ENCODE measurements around the gene ALOX15B.
A peak's percentile ranks its signal among the peaks of the same experiment; 100 is the strongest.

Gene ALOX15B

GRCh38 chr17:8046306-8046928, 7.6 kb downstream of the ALOX15B start:
- H3K4me1 ChIP-seq (ENCODE audit: control insufficient read depth in 1 of 2, insufficient read depth in 2 of 2, low read length in 2 of 2): no peaks in the 10 kb centered on the region
- no peaks in the 10 kb centered on the region for H3K27me3 ChIP-seq (ENCODE audit: low read depth, low read length)
- no peaks in the 10 kb centered on the region for H3K36me3 ChIP-seq (ENCODE audit: control insufficient read depth in 1 of 2, insufficient read depth in 2 of 2, low read length in 2 of 2)
- no peak overlapping the region for H3K4me3 ChIP-seq (ENCODE audit: low read depth in 1 of 2, low read length in 2 of 2)
- no peak overlapping the region for H3K27ac ChIP-seq (ENCODE audit: low read length)
- H3K9me3 ChIP-seq (ENCODE audit: control insufficient read depth in 1 of 2, low read length in 2 of 2): no peaks in the 10 kb centered on the region

GRCh38 chr17:8046929-8047768, 8.3 kb downstream of the ALOX15B start:
- Histone ChIP-seq H3K27ac (ENCODE audit: low read length) (no peak overlapping the region), H3K36me3 (ENCODE audit: control insufficient read depth in 1 of 2, insufficient read depth in 2 of 2, low read length in 2 of 2) (no peaks in the 10 kb centered on the region), H3K27me3 (ENCODE audit: low read depth, low read length) (no peaks in the 10 kb centered on the region), H3K4me3 (ENCODE audit: low read depth in 1 of 2, low read length in 2 of 2) (no peak overlapping the region), H3K4me1 (ENCODE audit: control insufficient read depth in 1 of 2, insufficient read depth in 2 of 2, low read length in 2 of 2) (no peaks in the 10 kb centered on the region), H3K9me3 (ENCODE audit: control insufficient read depth in 1 of 2, low read length in 2 of 2) (no peaks in the 10 kb centered on the region)

- H3K36me3 ChIP-seq (ENCODE audit: control insufficient read depth in 1 of 2, insufficient read depth in 2 of 2, low read length in 2 of 2): no peaks in the 10 kb centered on the region
These were observed 8.9 kb downstream of the ALOX15B start for GRCh38 chr17:8047769-8048110.

GRCh38 chr17:8048236-8048635, 9.4 kb downstream of the ALOX15B start:
- Histone ChIP-seq H3K4me1 (ENCODE audit: control insufficient read depth in 1 of 2, insufficient read depth in 2 of 2, low read length in 2 of 2) (no peaks in the 10 kb centered on the region), H3K36me3 (ENCODE audit: control insufficient read depth in 1 of 2, insufficient read depth in 2 of 2, low read length in 2 of 2) (no peaks in the 10 kb centered on the region), H3K4me3 (ENCODE audit: low read depth in 1 of 2, low read length in 2 of 2) (no peak overlapping the region), H3K27me3 (ENCODE audit: low read depth, low read length) (no peaks in the 10 kb centered on the region), H3K9me3 (ENCODE audit: control insufficient read depth in 1 of 2, low read length in 2 of 2) (no peaks in the 10 kb centered on the region), H3K27ac (ENCODE audit: low read length) (no peak overlapping the region)

More at GRCh38 chr17:8047769-8048110, 8.9 kb downstream of the ALOX15B start:
- Histone ChIP-seq H3K27ac (ENCODE audit: low read length) (no peak overlapping the region), H3K4me1 (ENCODE audit: control insufficient read depth in 1 of 2, insufficient read depth in 2 of 2, low read length in 2 of 2) (no peaks in the 10 kb centered on the region), H3K9me3 (ENCODE audit: control insufficient read depth in 1 of 2, low read length in 2 of 2) (no peaks in the 10 kb centered on the region), H3K27me3 (ENCODE audit: low read depth, low read length) (no peaks in the 10 kb centered on the region), H3K4me3 (ENCODE audit: low read depth in 1 of 2, low read length in 2 of 2) (no peak overlapping the region)

GRCh38 chr17:8048736-8049135, 9.9 kb downstream of the ALOX15B start:
- H3K36me3 ChIP-seq (ENCODE audit: control insufficient read depth in 1 of 2, insufficient read depth in 2 of 2, low read length in 2 of 2): no peaks in the 10 kb centered on the region
- no peak overlapping the region for H3K27ac ChIP-seq (ENCODE audit: low read length)
- H3K4me1 ChIP-seq (ENCODE audit: control insufficient read depth in 1 of 2, insufficient read depth in 2 of 2, low read length in 2 of 2): no peaks in the 10 kb centered on the region
- H3K4me3 ChIP-seq (ENCODE audit: low read depth in 1 of 2, low read length in 2 of 2): no peak overlapping the region
- no peaks in the 10 kb centered on the region for H3K9me3 ChIP-seq (ENCODE audit: control insufficient read depth in 1 of 2, low read length in 2 of 2)
- no peaks in the 10 kb centered on the region for H3K27me3 ChIP-seq (ENCODE audit: low read depth, low read length)

- no peaks in the 10 kb centered on the region for H3K27me3 ChIP-seq (ENCODE audit: low read depth, low read length)
- H3K36me3 ChIP-seq (ENCODE audit: control insufficient read depth in 1 of 2, insufficient read depth in 2 of 2, low read length in 2 of 2): no peaks in the 10 kb centered on the region
- H3K4me3 ChIP-seq (ENCODE audit: low read depth in 1 of 2, low read length in 2 of 2): no peak overlapping the region
- peaks cover 0 to 4% of the 10 kb centered on the region in 2 donors for H3K4me1 ChIP-seq (ENCODE audit: control insufficient read depth in 1 of 2, insufficient read depth in 2 of 2, low read length in 2 of 2)
- no peak overlapping the region for H3K27ac ChIP-seq (ENCODE audit: low read length)
- H3K9me3 ChIP-seq (ENCODE audit: control insufficient read depth in 1 of 2, low read length in 2 of 2): no peaks in the 10 kb centered on the region
These were observed 13.0 kb downstream of the ALOX15B start for GRCh38 chr17:8051831-8052230.

GRCh38 chr17:8052256-8053252, 13.7 kb downstream of the ALOX15B start:
- no peaks in the 10 kb centered on the region for H3K27me3 ChIP-seq (ENCODE audit: low read depth, low read length)
- H3K4me1 ChIP-seq (ENCODE audit: control insufficient read depth in 1 of 2, insufficient read depth in 2 of 2, low read length in 2 of 2): peaks cover 3 to 4% of the 10 kb centered on the region in 2 donors
- H3K27ac ChIP-seq (ENCODE audit: low read length): no peak overlapping the region
- H3K9me3 ChIP-seq (ENCODE audit: control insufficient read depth in 1 of 2, low read length in 2 of 2): no peaks in the 10 kb centered on the region
- no peaks in the 10 kb centered on the region for H3K36me3 ChIP-seq (ENCODE audit: control insufficient read depth in 1 of 2, insufficient read depth in 2 of 2, low read length in 2 of 2)
- H3K4me3 ChIP-seq (ENCODE audit: low read depth in 1 of 2, low read length in 2 of 2): no peak overlapping the region

- H3K9me3 ChIP-seq (ENCODE audit: control insufficient read depth in 1 of 2, low read length in 2 of 2): no peaks in the 10 kb centered on the region
- no peak overlapping the region for H3K4me3 ChIP-seq (ENCODE audit: low read depth in 1 of 2, low read length in 2 of 2)
- H3K4me1 ChIP-seq (ENCODE audit: control insufficient read depth in 1 of 2, insufficient read depth in 2 of 2, low read length in 2 of 2): peaks cover 4 to 7% of the 10 kb centered on the region in 2 donors
- H3K36me3 ChIP-seq (ENCODE audit: control insufficient read depth in 1 of 2, insufficient read depth in 2 of 2, low read length in 2 of 2): no peaks in the 10 kb centered on the region
- no peak overlapping the region for H3K27ac ChIP-seq (ENCODE audit: low read length)
- H3K27me3 ChIP-seq (ENCODE audit: low read depth, low read length): peaks cover 5% of the 10 kb centered on the region
These were observed 14.7 kb downstream of the ALOX15B start for GRCh38 chr17:8053600-8053999.

- Histone ChIP-seq H3K27ac (ENCODE audit: low read length) (no peak overlapping the region), H3K27me3 (ENCODE audit: low read depth, low read length) (peaks cover 13% of the 10 kb centered on the region)
These were observed 17.0 kb downstream of the ALOX15B start for GRCh38 chr17:8055851-8056231.

GRCh38 chr17:8056232-8056975, 17.5 kb downstream of the ALOX15B start:
- Histone ChIP-seq H3K4me3 (ENCODE audit: low read depth in 1 of 2, low read length in 2 of 2) (peak overlapping the region in 1 of 2 donors; percentile 40), H3K27ac (ENCODE audit: low read length) (peak overlapping the region; percentile 14), H3K27me3 (ENCODE audit: low read depth, low read length) (peaks cover 13% of the 10 kb centered on the region), H3K36me3 (ENCODE audit: control insufficient read depth in 1 of 2, insufficient read depth in 2 of 2, low read length in 2 of 2) (no peaks in the 10 kb centered on the region), H3K4me1 (ENCODE audit: control insufficient read depth in 1 of 2, insufficient read depth in 2 of 2, low read length in 2 of 2) (peaks cover 4 to 7% of the 10 kb centered on the region in 2 donors), H3K9me3 (ENCODE audit: control insufficient read depth in 1 of 2, low read length in 2 of 2) (no peaks in the 10 kb centered on the region)

More at GRCh38 chr17:8055851-8056231, 17.0 kb downstream of the ALOX15B start:
- Histone ChIP-seq H3K9me3 (ENCODE audit: control insufficient read depth in 1 of 2, low read length in 2 of 2) (no peaks in the 10 kb centered on the region), H3K36me3 (ENCODE audit: control insufficient read depth in 1 of 2, insufficient read depth in 2 of 2, low read length in 2 of 2) (no peaks in the 10 kb centered on the region), H3K4me3 (ENCODE audit: low read depth in 1 of 2, low read length in 2 of 2) (no peak overlapping the region), H3K4me1 (ENCODE audit: control insufficient read depth in 1 of 2, insufficient read depth in 2 of 2, low read length in 2 of 2) (peaks cover 4 to 7% of the 10 kb centered on the region in 2 donors)

Data from muscle layer of duodenum (tissue), 2 donors.